D721Med (cell line): ENCODE measurements around the gene POU2F1.
A peak's percentile ranks its signal among the peaks of the same experiment; 100 is the strongest.

ENCODE experiments used
- DNase-seq: peaks from one replicate; pipeline ENCODE4 v3.0.0; 2011; ENCODE audit warnings: low spot score; ENCODE audit not compliant: insufficient read length
- FAIRE-seq: peaks from 2 replicates; lab custom pipeline; 2011; peaks lifted over from hg19 to GRCh38; lab: Jason Lieb, UNC
- TF ChIP-seq, protein P1 (sequence below): IDR thresholded peaks from 2 replicates; pipeline ENCODE4 v1.5.1; 2012; ENCODE audit warnings: mild to moderate bottlenecking, control low read depth; ENCODE audit not compliant: insufficient read depth; ENCODE audit errors: missing control alignments

POU2F1 gene

DNA sequence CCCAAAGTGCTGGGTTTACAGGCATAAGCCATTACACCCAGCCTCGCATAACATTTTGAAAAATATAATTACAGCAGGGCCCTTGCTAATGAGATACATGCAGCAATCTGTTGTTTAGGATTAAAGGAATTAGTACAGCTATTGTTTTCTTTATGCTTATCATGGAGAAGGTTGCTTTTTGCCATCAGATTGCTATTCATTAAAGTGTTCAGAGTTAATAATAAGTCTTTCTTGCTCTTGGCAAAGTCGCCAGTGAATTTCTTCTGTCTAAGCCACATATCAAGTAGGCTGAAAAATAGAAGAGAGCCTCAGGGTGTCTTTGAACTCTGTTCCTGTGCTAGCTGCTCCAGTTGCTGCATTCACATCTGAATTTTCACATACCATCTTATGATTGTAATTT, 144.1 kb downstream of the POU2F1 start:
- DNase-seq (no peak), FAIRE-seq (peak; percentile 88)

DNA sequence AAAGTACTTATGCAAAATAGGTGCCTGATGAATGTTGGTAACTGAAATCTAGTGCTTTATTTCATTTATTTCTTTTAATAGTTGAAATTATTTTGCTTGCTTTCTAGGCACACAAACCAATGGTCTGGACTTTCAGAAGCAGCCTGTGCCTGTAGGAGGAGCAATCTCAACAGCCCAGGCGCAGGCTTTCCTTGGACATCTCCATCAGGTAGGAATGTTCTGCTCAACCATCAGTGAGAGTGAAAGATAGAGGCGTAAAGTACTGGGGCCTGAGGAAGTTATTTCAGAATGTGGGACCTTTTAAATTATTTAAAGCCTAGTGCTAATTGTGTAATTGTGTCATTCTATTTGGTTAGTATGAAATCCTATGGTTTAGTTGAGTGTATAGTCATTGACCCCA, 144.7 kb downstream of the POU2F1 start:
- TF ChIP-seq, protein P1, sequence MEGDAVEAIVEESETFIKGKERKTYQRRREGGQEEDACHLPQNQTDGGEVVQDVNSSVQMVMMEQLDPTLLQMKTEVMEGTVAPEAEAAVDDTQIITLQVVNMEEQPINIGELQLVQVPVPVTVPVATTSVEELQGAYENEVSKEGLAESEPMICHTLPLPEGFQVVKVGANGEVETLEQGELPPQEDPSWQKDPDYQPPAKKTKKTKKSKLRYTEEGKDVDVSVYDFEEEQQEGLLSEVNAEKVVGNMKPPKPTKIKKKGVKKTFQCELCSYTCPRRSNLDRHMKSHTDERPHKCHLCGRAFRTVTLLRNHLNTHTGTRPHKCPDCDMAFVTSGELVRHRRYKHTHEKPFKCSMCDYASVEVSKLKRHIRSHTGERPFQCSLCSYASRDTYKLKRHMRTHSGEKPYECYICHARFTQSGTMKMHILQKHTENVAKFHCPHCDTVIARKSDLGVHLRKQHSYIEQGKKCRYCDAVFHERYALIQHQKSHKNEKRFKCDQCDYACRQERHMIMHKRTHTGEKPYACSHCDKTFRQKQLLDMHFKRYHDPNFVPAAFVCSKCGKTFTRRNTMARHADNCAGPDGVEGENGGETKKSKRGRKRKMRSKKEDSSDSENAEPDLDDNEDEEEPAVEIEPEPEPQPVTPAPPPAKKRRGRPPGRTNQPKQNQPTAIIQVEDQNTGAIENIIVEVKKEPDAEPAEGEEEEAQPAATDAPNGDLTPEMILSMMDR = no peak
- FAIRE-seq (peak; percentile 44), DNase-seq (no peak)

More for the DNA sequence above, 144.1 kb downstream of the POU2F1 start:
- TF ChIP-seq, protein P1 = no peak

DNA sequence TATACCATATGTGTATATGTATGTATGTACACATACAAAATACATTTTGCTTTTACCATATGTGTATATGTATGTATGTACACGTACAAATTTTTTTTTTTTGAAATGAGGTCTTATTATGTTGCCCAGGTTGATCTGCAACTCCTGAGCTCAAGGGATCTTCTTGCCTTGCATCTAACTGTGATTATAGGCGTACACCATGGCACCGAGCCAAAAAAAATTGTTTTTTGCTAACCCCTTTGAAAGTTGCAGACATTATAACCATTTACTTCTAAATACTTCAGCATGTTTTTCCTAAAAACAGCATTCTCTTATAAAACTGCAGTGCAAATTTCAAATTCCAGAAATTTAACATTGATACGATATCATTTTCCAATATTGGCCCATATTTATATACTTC, 147.0 kb downstream of the POU2F1 start:
- no peak for DNase-seq
- TF ChIP-seq, protein P1 = no peak
- no peak for FAIRE-seq

DNA sequence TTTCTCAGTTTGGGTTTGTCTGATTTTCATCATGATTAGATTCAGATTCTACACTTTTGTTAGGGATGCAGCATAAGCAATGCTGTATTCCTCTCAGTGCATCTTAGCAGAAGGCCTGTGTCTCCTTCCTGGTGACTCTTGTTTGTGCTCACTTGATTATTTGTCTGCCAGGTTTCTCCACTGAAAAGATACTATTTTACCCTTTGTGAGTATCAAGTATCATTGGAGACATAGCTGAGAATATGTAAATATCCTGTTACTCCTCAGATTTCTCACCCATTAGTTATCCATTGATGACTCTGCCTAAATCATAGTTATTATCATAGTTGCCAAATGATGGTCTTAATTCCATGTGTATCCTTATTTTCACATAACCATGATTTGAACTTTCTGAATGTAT, 148.5 kb downstream of the POU2F1 start:
- DNase-seq = no peak
- TF ChIP-seq, protein P1 = no peak
- peak; percentile 29 for FAIRE-seq

DNA sequence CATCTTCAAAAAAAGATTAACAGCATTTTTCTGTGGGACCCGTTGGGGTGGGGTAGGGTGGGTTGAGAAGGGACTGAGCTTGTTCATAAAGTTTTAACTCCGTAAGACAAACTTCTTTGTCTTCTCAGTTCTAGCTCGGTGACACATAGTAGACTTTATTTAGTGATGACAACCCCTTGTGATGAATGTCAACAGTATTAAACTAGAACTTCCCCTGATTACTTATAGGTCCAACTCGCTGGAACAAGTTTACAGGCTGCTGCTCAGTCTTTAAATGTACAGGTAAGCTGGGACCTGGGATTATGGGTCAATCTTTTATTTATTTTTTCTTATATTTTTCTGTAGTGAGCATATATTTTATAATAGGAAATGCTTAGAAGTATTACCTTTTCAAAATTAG, 149.2 kb downstream of the POU2F1 start:
- DNase-seq (no peak), FAIRE-seq (no peak)
- TF ChIP-seq, protein P1 = no peak

DNA sequence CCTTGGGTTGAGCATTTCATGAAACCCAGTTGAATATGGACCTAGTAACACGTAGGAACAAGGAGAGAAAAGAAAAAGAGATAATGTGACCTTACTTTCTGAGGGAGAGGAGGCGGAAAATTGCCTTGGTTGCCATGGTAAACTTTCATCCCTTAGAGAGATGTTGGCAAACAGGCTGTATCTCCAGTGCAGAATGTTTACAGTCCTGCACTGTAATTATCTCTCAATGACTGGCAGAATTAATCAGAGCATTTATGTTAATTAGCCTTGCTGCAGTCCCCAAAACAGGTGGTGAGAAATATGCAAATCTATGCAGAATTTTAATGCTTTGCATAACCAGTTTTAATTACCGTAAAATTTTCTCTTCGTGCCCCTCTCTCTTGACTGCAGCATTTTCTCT, 150.3 kb downstream of the POU2F1 start:
- TF ChIP-seq, protein P1 = no peak
- DNase-seq (no peak), FAIRE-seq (no peak)

DNA sequence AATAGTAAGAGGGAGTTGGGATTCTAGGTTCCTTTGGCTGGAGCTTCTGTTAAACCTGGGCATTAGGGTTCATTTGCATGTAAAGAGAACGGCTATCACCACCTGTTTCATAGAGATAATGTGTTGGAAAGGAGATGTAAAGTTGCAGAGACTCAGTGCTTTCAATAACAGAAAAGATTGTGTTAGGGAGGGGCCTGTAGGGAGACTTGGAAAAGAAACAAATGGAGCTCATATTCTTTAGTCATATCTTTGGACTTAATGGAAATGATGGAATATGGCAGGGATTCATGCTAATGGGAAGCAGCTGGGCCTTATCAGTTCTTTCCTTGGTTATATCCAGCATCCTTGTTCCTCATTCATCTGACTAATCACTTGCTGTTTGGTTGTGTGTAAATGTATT, 152.7 kb downstream of the POU2F1 start:
- FAIRE-seq (no peak), DNase-seq (no peak)
- TF ChIP-seq, protein P1 = no peak
